ENCODE measurements around the gene FHL3. TPM values are rescaled to one million over a fixed set of nuclear protein-coding genes. Genes with fewer than 3 reads are reported as not detected.
A peak's percentile ranks its signal among the peaks of the same experiment; 100 is the strongest.

The FHL3 gene
- total RNA-seq (10 to 100 TPM in 1 of 4 donors, 1 to 10 TPM in 3; 8.1 to 15.6 (median 9.1) TPM), polyA plus RNA-seq (9.7 TPM)
- long read RNA-seq, donor 1, partial matches to known transcripts, result 0 of 6 reads
- long read RNA-seq, donor 1, other reads (novel, unspliced or antisense), result 1 of 6 reads
- long read RNA-seq, donor 2, transcript FHL3-201 (6 exons, 1,647 nt), result major isoform, 6 of 11 reads
- long read RNA-seq, donor 2, partial matches to known transcripts, result 3 of 11 reads
- long read RNA-seq, donor 2, other reads (novel, unspliced or antisense), result 2 of 11 reads
- long read RNA-seq, donor 3, partial matches to known transcripts, result 1 of 10 reads
- long read RNA-seq, donor 3, other reads (novel, unspliced or antisense), result 3 of 10 reads
- long read RNA-seq, donor 4, partial matches to known transcripts, result 0 of 6 reads
- long read RNA-seq, donor 4, other reads (novel, unspliced or antisense), result 0 of 6 reads

- ATAC-seq, result peak; percentile 60 to 77
- 3% methylated on average over 83 of the region's 83 CpGs for WGBS
- H3K4me1 ChIP-seq (ENCODE audit: control insufficient read depth, insufficient read depth, low read length), result peaks cover 17% of the 10 kb centered on the region
These were observed at the start of gene FHL3 for GRCh38 chr1:38005195-38006007. TSS of gene FHL3 (minus strand) at chr1:38005514. CDS start at chr1:37999412, 6,102 bp downstream.

GRCh38 chr1:38053416-38054091 lies 48.2 kb upstream of the FHL3 start:
- no peak for DNase-seq
- no peak for ATAC-seq
- H3K4me3 ChIP-seq (ENCODE audit: low read length), result no peak overlapping the region
- no peak overlapping the region for H3K27ac ChIP-seq (ENCODE audit: low read length)
- no peaks in the 10 kb centered on the region for H3K4me1 ChIP-seq (ENCODE audit: control insufficient read depth, insufficient read depth, low read length)
- WGBS, result 62% methylated on average over 7 of the region's 7 CpGs
- intact Hi-C loops (cut with DNase I), result no loop called here
- H3K27me3 ChIP-seq (ENCODE audit: control insufficient read depth, insufficient read depth), result no peaks in the 10 kb centered on the region
- H3K9me3 ChIP-seq (ENCODE audit: control insufficient read depth, low read length), result no peaks in the 10 kb centered on the region

More at GRCh38 chr1:38005195-38006007, at the start of gene FHL3:
- peak; percentile 70 to 91 (median 90) for DNase-seq
- Histone ChIP-seq H3K9me3 (ENCODE audit: control insufficient read depth, low read length) (no peaks in the 10 kb centered on the region), H3K27ac (ENCODE audit: low read length) (peak within 1 kb of the TSS; percentile 72), H3K4me3 (ENCODE audit: low read length) (peak within 1 kb of the TSS; percentile 98), H3K27me3 (ENCODE audit: control insufficient read depth, insufficient read depth) (no peaks in the 10 kb centered on the region)
- intact Hi-C loops (cut with DNase I), result no loop called here

DNA sequence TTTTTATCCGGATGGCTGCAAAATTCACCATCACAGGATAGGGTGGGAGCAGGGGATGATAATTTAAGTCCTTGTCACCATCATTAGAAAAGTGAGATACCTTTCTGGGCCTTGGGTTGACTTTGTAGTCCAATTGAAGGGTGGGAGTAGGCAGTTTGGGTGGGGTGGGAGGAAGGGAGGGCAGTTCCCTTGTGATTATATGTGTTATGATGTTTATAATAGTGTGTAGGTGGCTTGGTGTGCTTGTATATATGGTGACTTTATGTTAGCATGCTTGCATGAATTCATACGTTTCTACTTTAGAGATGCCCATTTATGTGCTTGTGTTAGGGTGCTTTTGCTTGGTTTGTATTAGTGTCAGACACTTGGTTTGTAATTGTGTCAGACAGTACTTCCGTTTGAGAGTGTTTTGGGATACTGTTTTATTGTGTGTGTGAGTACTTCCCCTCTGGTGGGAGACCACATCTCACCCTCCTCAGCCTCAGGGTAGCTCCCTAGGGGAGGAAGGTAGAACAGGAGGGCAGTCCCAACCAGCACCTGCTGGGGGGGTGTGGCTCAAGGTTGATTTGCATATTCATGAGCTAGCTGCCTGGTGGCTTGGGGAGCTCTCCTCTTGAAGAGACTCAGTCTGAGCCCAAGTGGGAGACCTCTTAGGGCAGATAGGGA lies 47.6 kb upstream of the FHL3 start:
- DNase-seq (no peak), ATAC-seq (no peak)
- intact Hi-C loops (cut with DNase I), result no loop called here
- WGBS, result 55% methylated on average over 3 of the region's 3 CpGs
- H3K27me3 ChIP-seq (ENCODE audit: control insufficient read depth, insufficient read depth), result no peaks in the 10 kb centered on the region
- H3K4me1 ChIP-seq (ENCODE audit: control insufficient read depth, insufficient read depth, low read length), result no peaks in the 10 kb centered on the region
- H3K9me3 ChIP-seq (ENCODE audit: control insufficient read depth, low read length), result no peaks in the 10 kb centered on the region
- no peak overlapping the region for H3K27ac ChIP-seq (ENCODE audit: low read length)
- H3K4me3 ChIP-seq (ENCODE audit: low read length), result no peak overlapping the region

GRCh38 chr1:38051079-38051543 lies 45.8 kb upstream of the FHL3 start:
- Histone ChIP-seq H3K27ac (ENCODE audit: low read length) (no peak overlapping the region), H3K27me3 (ENCODE audit: control insufficient read depth, insufficient read depth) (no peaks in the 10 kb centered on the region), H3K9me3 (ENCODE audit: control insufficient read depth, low read length) (no peaks in the 10 kb centered on the region), H3K4me3 (ENCODE audit: low read length) (no peak overlapping the region), H3K4me1 (ENCODE audit: control insufficient read depth, insufficient read depth, low read length) (no peaks in the 10 kb centered on the region)
- DNase-seq, result no peak
- ATAC-seq, result no peak
- intact Hi-C loops (cut with DNase I), result no loop called here
- 59% methylated on average over 9 of the region's 9 CpGs for WGBS

DNA sequence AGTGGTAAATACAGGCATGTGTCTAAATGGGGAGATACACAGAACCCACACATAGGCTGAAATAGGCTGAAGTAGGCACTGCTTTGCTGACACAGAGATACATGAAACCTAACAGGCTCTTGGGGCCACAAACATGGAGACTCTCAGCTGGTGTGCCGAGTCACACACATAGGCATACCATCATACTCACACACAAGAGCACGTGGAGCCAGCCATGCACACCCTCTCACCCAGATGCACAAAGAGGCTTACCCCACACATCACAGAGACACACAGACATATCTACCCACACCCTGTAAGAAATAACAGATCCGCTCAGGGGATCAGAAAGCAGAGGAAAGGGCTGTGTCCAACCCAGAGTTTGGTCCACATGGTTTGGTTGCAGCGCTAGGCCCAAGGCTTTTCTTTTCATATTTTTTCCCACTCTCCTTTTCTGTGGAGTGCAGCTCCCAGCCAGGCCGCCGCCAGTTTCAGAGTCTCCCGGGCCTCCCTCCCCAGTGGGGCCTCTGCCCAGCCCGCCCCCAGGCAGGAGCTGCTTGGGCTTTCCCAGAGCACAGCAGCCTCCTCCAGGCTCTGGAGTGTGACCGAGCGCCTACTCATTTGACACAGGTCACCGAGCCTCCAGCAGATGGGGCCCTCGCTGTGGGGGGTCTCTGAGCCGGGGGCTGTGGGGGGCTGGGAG lies 45.2 kb upstream of the FHL3 start:
- DNase-seq, result no peak
- no peak overlapping the region for H3K27ac ChIP-seq (ENCODE audit: low read length)
- H3K4me3 ChIP-seq (ENCODE audit: low read length), result no peak overlapping the region
- no peaks in the 10 kb centered on the region for H3K27me3 ChIP-seq (ENCODE audit: control insufficient read depth, insufficient read depth)
- ATAC-seq, result no peak
- WGBS, result 54% methylated on average over 13 of the region's 13 CpGs
- no peaks in the 10 kb centered on the region for H3K9me3 ChIP-seq (ENCODE audit: control insufficient read depth, low read length)
- H3K4me1 ChIP-seq (ENCODE audit: control insufficient read depth, insufficient read depth, low read length), result no peaks in the 10 kb centered on the region
- intact Hi-C loops (cut with DNase I), result no loop called here

GRCh38 chr1:38047603-38048141 lies 42.4 kb upstream of the FHL3 start:
- intact Hi-C loops (cut with DNase I), result no loop called here
- 9% methylated on average over 34 of the region's 34 CpGs for WGBS
- Histone ChIP-seq H3K27me3 (ENCODE audit: control insufficient read depth, insufficient read depth) (no peaks in the 10 kb centered on the region), H3K4me1 (ENCODE audit: control insufficient read depth, insufficient read depth, low read length) (no peaks in the 10 kb centered on the region), H3K4me3 (ENCODE audit: low read length) (peak overlapping the region; percentile 47), H3K27ac (ENCODE audit: low read length) (no peak overlapping the region), H3K9me3 (ENCODE audit: control insufficient read depth, low read length) (no peaks in the 10 kb centered on the region)
- no peak for DNase-seq
- ATAC-seq, result no peak

DNA sequence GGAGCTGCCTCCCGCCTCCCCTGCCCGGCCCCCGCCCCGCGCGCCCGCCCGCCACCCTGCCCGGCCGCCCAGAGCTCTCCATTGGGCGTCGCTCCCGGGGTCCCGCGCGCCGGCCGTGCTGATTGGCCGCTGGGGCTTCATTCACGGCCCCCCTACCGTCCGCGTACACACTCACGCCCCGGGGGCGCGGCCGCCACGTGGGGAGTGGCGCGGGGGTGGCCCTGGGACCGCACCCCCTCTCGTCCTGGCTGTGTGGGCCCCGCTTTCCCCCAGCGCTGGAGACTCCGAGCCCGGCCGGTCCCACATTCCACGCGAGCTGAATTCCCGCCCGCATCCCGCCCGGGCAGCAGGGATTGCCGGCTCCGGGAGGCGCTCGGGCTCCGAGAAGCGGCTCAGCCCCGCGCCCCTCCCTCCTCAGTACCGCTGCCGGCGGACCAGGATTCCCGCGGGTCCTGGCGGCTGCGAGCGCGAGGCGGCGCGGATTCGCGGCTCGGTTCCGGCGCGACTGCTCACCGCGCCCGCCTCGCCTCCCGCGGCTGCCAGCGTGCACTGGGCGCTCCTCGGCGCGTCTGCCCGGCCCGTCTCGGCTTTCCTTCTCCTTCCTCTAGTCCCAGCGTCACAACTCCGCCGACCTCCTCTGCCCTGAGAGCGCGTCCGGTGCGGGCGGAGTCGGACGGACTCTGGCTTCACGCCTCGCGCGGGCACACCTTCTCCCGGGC lies 41.7 kb upstream of the FHL3 start:
- ATAC-seq, result peak; percentile 98
- intact Hi-C loops (cut with DNase I), result no loop called here
- peak; percentile 92 to 97 (median 95) for DNase-seq
- WGBS, result under 1% methylated on average over 98 of the region's 99 CpGs
- Histone ChIP-seq H3K4me3 (ENCODE audit: low read length) (peak overlapping the region; percentile 47), H3K27ac (ENCODE audit: low read length) (no peak overlapping the region), H3K9me3 (ENCODE audit: control insufficient read depth, low read length) (no peaks in the 10 kb centered on the region), H3K27me3 (ENCODE audit: control insufficient read depth, insufficient read depth) (no peaks in the 10 kb centered on the region), H3K4me1 (ENCODE audit: control insufficient read depth, insufficient read depth, low read length) (no peaks in the 10 kb centered on the region)

- ATAC-seq (no peak), DNase-seq (no peak)
- Histone ChIP-seq H3K27ac (ENCODE audit: low read length) (no peak within 1 kb of the TSS), H3K4me3 (ENCODE audit: low read length) (peak within 1 kb of the TSS; percentile 47), H3K9me3 (ENCODE audit: control insufficient read depth, low read length) (no peaks in the 10 kb centered on the region), H3K27me3 (ENCODE audit: control insufficient read depth, insufficient read depth) (no peaks in the 10 kb centered on the region), H3K4me1 (ENCODE audit: control insufficient read depth, insufficient read depth, low read length) (no peaks in the 10 kb centered on the region)
- 2% methylated on average over 92 of the region's 92 CpGs for WGBS
- intact Hi-C loops (cut with DNase I), result no loop called here
These were observed 41.1 kb upstream of the FHL3 start, which contains the start of gene POU3F1 for GRCh38 chr1:38046333-38046883. TSS of gene POU3F1 (minus strand) at chr1:38046793. CDS start at chr1:38046743, 50 bp downstream.
